ENCODE results near the gene ZNF254. TPM values are rescaled to one million over a fixed set of nuclear protein-coding genes. Genes with fewer than 3 reads are reported as not detected.

Gene ZNF254
- polyA plus RNA-seq, 1 experiment: 2.9 TPM

- DNase-seq (ENCODE audit: low read depth): no peak
- CTCF ChIA-PET: interaction anchor here (0.5 kb wide), 1 partner anchor 360 kb away, joined by 4 read pairs; no protein-coding TSS in a partner anchor
- H3K4me3 ChIP-seq (ENCODE audit: low read depth, low read length): no peak overlapping the region
- TF ChIP-seq, protein P1, sequence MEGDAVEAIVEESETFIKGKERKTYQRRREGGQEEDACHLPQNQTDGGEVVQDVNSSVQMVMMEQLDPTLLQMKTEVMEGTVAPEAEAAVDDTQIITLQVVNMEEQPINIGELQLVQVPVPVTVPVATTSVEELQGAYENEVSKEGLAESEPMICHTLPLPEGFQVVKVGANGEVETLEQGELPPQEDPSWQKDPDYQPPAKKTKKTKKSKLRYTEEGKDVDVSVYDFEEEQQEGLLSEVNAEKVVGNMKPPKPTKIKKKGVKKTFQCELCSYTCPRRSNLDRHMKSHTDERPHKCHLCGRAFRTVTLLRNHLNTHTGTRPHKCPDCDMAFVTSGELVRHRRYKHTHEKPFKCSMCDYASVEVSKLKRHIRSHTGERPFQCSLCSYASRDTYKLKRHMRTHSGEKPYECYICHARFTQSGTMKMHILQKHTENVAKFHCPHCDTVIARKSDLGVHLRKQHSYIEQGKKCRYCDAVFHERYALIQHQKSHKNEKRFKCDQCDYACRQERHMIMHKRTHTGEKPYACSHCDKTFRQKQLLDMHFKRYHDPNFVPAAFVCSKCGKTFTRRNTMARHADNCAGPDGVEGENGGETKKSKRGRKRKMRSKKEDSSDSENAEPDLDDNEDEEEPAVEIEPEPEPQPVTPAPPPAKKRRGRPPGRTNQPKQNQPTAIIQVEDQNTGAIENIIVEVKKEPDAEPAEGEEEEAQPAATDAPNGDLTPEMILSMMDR (IDR thresholded peaks at IDR 0.05; ENCODE audit: insufficient read depth, low read depth, low read length): peak; percentile 34
- POLR2A ChIA-PET: no interaction called here
- H3K27me3 ChIP-seq (ENCODE audit: control insufficient read depth, insufficient read depth, low read length): no peaks in the 10 kb centered on the region
- H3K36me3 ChIP-seq (ENCODE audit: control insufficient read depth, insufficient read depth, low read length): no peaks in the 10 kb centered on the region
These were observed 72.7 kb downstream of the ZNF254 start for GRCh38 chr19:24159707-24160106.

GRCh38 chr19:24166055-24166454, 79.1 kb downstream of the ZNF254 start:
- H3K27me3 ChIP-seq (ENCODE audit: control insufficient read depth, insufficient read depth, low read length): no peaks in the 10 kb centered on the region
- ChIA-PET CTCF (interaction anchor here (1.5 kb wide), 1 partner anchor 24 kb away, joined by 3 read pairs; no protein-coding TSS in a partner anchor), POLR2A (interaction anchor here (0.5 kb wide), 1 partner anchor 23 kb away, joined by 3 read pairs; no protein-coding TSS in a partner anchor)
- DNase-seq (ENCODE audit: low read depth): no peak
- no peaks in the 10 kb centered on the region for H3K36me3 ChIP-seq (ENCODE audit: control insufficient read depth, insufficient read depth, low read length)
- TF ChIP-seq, protein P1 (IDR thresholded peaks at IDR 0.05; ENCODE audit: insufficient read depth, low read depth, low read length): no peak
- H3K4me3 ChIP-seq (ENCODE audit: low read depth, low read length): no peak overlapping the region

DNA sequence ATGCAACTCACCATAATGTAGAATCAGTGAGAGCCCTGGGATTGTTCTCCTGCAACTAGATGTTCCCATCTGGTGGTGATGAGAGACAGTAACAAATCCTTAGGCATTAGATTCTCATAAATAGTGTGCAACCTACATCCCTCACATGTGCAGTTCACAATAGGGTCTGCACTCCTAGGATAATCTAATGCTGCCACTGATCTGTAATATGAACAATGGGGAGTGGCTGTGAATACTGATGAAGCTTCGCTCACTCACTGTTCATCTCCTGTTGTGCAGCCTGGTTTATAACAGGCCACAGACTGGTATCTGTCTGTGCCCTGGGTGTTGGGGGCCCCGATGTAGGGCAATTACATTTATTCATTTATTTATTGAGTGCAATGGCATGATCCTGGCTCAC, 86.9 kb downstream of the ZNF254 start:
- DNase-seq (ENCODE audit: low read depth): no peak
- H3K4me3 ChIP-seq (ENCODE audit: low read depth, low read length): no peak overlapping the region
- TF ChIP-seq, protein P1 (IDR thresholded peaks at IDR 0.05; ENCODE audit: insufficient read depth, low read depth, low read length): no peak
- H3K36me3 ChIP-seq (ENCODE audit: control insufficient read depth, insufficient read depth, low read length): no peaks in the 10 kb centered on the region
- POLR2A ChIA-PET: no interaction called here
- CTCF ChIA-PET: no interaction called here
- no peaks in the 10 kb centered on the region for H3K27me3 ChIP-seq (ENCODE audit: control insufficient read depth, insufficient read depth, low read length)

GRCh38 chr19:24177686-24178085, 90.7 kb downstream of the ZNF254 start:
- H3K36me3 ChIP-seq (ENCODE audit: control insufficient read depth, insufficient read depth, low read length): no peaks in the 10 kb centered on the region
- ChIA-PET CTCF (no interaction called here), POLR2A (no interaction called here)
- H3K4me3 ChIP-seq (ENCODE audit: low read depth, low read length): no peak overlapping the region
- no peak for DNase-seq (ENCODE audit: low read depth)
- H3K27me3 ChIP-seq (ENCODE audit: control insufficient read depth, insufficient read depth, low read length): no peaks in the 10 kb centered on the region
- TF ChIP-seq, protein P1 (IDR thresholded peaks at IDR 0.05; ENCODE audit: insufficient read depth, low read depth, low read length): no peak

DNA sequence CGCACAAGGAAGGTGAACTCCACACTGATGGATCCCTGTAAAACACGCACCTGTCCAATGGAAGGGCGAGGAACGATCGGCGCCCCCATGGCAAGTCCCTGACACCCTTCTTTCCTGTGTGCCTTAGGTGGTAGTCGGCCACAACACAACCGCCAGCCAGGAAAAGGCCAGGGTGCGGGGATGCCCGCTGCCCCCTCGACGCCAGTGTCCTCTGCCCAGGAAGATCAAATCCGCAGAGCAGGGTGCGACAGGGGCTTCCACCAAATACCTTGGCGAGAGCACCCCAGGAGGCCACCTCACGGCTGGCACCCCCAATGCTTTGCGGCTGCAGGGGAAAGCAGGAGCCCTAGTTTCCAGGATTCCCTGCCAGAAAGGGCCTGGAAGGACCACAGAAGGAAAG, 91.2 kb downstream of the ZNF254 start:
- POLR2A ChIA-PET: no interaction called here
- TF ChIP-seq, protein P1 (IDR thresholded peaks at IDR 0.05; ENCODE audit: insufficient read depth, low read depth, low read length): no peak
- no peak for DNase-seq (ENCODE audit: low read depth)
- CTCF ChIA-PET: no interaction called here
- Histone ChIP-seq H3K4me3 (ENCODE audit: low read depth, low read length) (no peak overlapping the region), H3K27me3 (ENCODE audit: control insufficient read depth, insufficient read depth, low read length) (no peaks in the 10 kb centered on the region), H3K36me3 (ENCODE audit: control insufficient read depth, insufficient read depth, low read length) (no peaks in the 10 kb centered on the region)

Other genes with a start within 250 kb of the ZNF254 start
- 1.2 and 1.8 TPM in 2 replicates for gene ZNF726, start 172.3 kb upstream of the ZNF254 start, polyA plus RNA-seq (2011; rRNA removed)